NOMO-1 (cell line): ENCODE data around the gene HS6ST3.
"Not testable (repeated sequence)": the region's sequence is repeated elsewhere in the genome, so short reads cannot be mapped to it uniquely, and the experiment has no call there.

ENCODE experiments used
- DNase-seq, 2 experiments: peaks; one replicate each; lab custom pipeline; 2025; ENCODE audit not compliant: unreplicated experiment in 2 of 2; lab: John Stamatoyannopoulos, UW

The HS6ST3 gene

GRCh38 chr13:96091164-96092117 is 1.5 kb downstream of the HS6ST3 start:
- DNase-seq = no peak

GRCh38 chr13:96093296-96094006 is 3.5 kb downstream of the HS6ST3 start:
- no peak for DNase-seq

- no peak for DNase-seq
Measured at GRCh38 chr13:96100457-96101220, 10.7 kb downstream of the HS6ST3 start.

- DNase-seq = no peak
Measured at GRCh38 chr13:96104516-96104915, 14.6 kb downstream of the HS6ST3 start.

- DNase-seq = not testable (repeated sequence)
Measured at GRCh38 chr13:96108072-96108471, 18.2 kb downstream of the HS6ST3 start.

- no peak for DNase-seq
Measured at GRCh38 chr13:96109125-96109524, 19.2 kb downstream of the HS6ST3 start.

- DNase-seq = no peak
Measured at GRCh38 chr13:96112936-96113335, 23.0 kb downstream of the HS6ST3 start.

GRCh38 chr13:96115368-96115767 is 25.5 kb downstream of the HS6ST3 start:
- not testable (repeated sequence) for DNase-seq

- no peak for DNase-seq
Measured at GRCh38 chr13:96119921-96120320, 30.0 kb downstream of the HS6ST3 start.

GRCh38 chr13:96130818-96131340 is 41.0 kb downstream of the HS6ST3 start:
- no peak for DNase-seq

GRCh38 chr13:96141032-96141431 is 51.1 kb downstream of the HS6ST3 start:
- no peak for DNase-seq

- no peak for DNase-seq
Measured at GRCh38 chr13:96159725-96160124, 69.8 kb downstream of the HS6ST3 start.

- DNase-seq = no peak
Measured at GRCh38 chr13:96161141-96161540, 71.2 kb downstream of the HS6ST3 start.

- no peak for DNase-seq
Measured at GRCh38 chr13:96165840-96166239, 75.9 kb downstream of the HS6ST3 start.

- no peak for DNase-seq
Measured at GRCh38 chr13:96172066-96172465, 82.2 kb downstream of the HS6ST3 start.

- DNase-seq = no peak
Measured at GRCh38 chr13:96178759-96179158, 88.9 kb downstream of the HS6ST3 start.

GRCh38 chr13:96179309-96179708 is 89.4 kb downstream of the HS6ST3 start:
- no peak for DNase-seq

- DNase-seq = no peak
Measured at GRCh38 chr13:96181911-96182310, 92.0 kb downstream of the HS6ST3 start.

GRCh38 chr13:96185818-96186217 is 95.9 kb downstream of the HS6ST3 start:
- no peak for DNase-seq

GRCh38 chr13:96191367-96191766 is 101.5 kb downstream of the HS6ST3 start:
- DNase-seq = no peak
